NCI-H1105 (cell line): ENCODE data around the gene TNFRSF8.

Source experiments
- DNase-seq: peaks from one replicate; lab custom pipeline; 2025; lab: John Stamatoyannopoulos, UW

TNFRSF8 gene

GRCh38 chr1:12158357-12159092, 95.4 kb downstream of the TNFRSF8 start:
- no peak for DNase-seq

- no peak for DNase-seq
These were observed 96.7 kb downstream of the TNFRSF8 start for GRCh38 chr1:12159816-12160215.

DNA sequence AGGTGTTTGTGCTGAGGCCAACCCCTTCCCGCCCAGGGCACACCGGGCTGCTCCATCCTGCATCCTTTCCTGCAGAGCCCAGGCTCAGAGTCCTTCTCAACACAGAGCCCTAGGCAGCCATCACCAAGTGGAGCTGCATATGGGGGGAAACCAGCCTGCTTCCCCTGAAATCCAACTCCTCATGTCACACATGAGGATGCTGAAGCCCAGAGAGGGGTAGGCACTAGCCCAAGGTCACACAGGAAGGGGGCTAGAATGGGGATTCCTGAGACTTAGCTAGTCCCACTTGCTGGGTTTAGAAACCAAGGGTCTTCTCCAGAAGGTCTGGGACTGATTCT, 98.2 kb downstream of the TNFRSF8 start:
- no peak for DNase-seq

- no peak for DNase-seq
These were observed 98.8 kb downstream of the TNFRSF8 start for GRCh38 chr1:12161662-12162458.

- no peak for DNase-seq
These were observed 99.5 kb downstream of the TNFRSF8 start for GRCh38 chr1:12162459-12163137.

DNA sequence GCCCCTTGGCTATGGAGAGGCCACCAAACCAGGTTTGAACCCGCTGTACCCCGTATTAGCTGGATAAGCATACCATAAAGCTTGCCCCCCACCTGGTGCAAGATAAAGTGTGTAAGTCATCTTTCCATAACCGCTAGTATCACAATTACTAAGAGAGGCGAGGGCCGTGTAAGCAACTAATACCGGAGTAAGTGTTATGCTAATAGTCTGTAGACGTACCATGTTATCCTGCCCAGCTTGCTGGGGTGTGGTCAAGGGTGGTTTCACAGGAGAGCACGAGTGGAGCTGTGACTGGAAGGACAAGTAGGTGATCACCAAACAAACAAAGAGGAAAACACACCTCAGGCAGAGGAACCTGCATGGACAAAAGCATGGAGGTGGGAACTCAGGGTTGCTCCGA, 100.1 kb downstream of the TNFRSF8 start:
- DNase-seq = no peak

DNA sequence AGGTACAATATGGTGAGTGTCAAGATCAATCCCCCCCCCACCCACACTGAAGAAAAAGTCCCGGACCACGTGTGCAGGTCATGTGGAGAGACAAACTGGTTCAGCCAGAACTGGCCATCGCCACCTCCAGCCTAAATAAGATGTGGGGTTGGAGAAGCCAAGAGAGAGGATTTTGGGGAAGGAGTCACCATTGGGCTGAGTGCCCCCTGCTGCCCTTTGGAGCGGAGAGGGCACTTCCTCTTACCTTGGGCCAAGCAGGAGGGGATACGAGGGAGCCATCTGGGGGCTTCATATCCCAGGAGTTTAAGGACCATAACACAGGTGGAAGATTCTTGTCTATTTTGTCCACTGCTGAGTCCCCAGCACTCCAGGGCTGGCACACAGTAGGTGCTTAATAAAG, 101.1 kb downstream of the TNFRSF8 start:
- no peak for DNase-seq

DNA sequence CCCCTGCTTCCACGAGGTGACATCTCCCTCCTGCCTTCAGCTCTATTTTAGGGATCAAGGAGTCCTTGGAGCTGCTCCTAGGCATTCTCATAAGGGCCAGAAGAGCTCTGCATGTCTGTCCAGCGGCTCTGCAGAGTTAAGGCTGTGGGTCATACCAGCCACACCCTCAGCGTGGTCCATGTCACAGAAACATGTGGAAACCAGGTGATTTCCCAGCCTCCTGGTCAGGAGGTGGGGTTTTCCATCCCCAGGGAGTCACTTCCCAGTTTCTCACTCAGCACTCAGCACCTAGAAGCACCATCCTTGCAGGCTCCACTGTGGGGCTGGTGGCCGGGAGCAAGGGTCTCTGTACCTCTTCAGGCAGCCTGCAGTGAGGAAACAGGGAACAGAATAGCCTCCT, 102.2 kb downstream of the TNFRSF8 start:
- DNase-seq = no peak

DNA sequence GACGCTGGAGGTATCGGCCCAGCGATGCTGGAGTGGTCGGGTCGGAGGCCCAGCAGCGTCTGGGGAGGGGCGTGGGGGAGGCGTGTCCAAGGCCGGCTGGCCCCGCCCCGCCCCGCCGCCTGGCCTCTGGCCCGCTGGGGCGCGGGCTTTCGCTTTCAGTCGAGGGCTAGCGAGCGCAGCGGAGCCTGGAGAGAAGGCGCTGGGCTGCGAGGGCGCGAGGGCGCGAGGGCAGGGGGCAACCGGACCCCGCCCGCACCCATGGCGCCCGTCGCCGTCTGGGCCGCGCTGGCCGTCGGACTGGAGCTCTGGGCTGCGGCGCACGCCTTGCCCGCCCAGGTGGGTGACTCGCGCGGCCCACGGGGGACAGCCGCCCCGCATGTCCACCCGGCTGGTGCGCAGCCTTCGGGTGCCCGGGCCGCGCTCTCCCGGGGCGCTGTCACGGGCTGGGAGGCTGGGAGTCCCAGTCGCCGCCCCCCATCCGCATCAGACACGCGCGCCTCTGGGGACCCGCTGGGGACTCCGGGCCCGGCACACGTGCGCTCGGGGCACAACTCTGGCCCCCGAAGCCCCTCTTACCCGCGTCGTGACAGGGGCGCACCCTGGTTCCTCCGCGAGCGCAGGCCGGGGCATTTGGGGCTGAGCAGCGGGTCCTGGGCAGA, 103.9 kb downstream of the TNFRSF8 start, which contains the start of gene TNFRSF1B:
Gene TNFRSF1B (plus strand): TSS at position 158 of the 659 bp plus-strand sequence. CDS start 101 bp downstream, at position 259.
- no peak for DNase-seq

- DNase-seq = no peak
These were observed 104.7 kb downstream of the TNFRSF8 start for GRCh38 chr1:12167493-12168429.

DNA sequence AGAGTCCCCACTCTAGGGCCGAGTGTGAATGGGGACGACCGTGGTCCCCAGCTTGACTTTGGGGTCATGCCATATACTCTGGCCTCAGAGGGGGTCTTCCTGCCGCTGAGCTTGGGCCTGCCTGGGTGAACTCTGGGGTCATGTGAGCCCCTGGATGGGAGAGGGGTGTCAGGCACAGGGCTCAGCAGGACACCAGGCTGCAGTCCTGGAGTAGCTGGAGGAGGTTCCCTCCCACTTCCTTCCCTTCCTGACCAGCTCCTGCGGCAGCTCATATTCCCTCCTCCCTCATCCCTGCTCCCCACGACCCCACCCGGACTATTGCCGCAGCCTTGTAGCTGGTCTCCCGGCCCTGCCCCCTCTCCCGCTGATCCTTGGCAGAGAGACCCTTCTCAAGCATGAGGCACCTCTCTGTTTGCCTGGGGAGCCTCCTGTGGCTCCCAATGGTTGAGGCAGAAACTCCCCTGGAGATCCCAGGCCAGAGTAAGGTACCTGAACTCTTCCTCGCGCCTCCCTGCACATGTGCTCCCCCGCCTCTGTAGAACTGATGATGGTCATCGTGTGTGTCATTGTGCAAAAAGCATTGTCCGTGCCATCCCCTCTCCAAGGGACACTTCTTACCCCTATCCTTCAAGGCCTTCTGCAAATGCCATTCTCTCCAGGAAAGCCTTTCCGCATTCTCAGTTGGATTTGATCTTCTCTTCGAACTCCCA, 105.5 kb downstream of the TNFRSF8 start:
- DNase-seq = no peak

DNA sequence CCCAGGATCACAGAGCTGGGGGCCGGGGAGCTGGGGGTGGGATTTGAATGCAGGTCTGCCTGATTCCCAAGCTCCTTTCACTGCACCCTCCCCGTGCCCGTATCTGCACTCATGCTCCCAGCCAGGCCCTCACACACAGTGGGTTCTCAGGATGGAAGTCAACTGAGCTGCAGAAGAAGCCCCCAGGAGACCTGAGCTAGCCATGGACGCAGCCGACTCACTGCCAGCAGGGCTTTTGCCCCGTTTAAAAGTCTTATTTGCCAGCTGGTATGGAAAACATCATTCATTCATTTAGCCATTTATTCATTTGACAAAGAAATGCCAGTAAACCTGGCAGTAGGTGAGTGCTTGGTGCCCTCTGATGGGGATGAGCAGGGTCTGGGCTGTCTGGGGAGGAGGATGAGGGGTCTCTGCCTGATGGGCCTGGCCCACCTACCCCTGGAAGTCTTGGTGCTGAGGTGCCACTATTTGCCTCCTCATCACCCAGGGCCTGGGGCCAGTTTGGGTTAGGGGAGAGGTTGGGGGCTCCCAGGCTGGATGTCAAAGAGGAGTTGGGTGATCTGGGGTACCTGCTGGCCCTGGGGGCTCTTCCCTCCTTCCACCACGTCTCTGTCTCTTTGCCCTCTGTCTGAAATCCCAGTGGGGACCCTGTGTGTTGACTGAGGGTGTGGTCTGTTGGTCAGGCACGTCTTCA, 106.5 kb downstream of the TNFRSF8 start:
- DNase-seq = no peak

DNA sequence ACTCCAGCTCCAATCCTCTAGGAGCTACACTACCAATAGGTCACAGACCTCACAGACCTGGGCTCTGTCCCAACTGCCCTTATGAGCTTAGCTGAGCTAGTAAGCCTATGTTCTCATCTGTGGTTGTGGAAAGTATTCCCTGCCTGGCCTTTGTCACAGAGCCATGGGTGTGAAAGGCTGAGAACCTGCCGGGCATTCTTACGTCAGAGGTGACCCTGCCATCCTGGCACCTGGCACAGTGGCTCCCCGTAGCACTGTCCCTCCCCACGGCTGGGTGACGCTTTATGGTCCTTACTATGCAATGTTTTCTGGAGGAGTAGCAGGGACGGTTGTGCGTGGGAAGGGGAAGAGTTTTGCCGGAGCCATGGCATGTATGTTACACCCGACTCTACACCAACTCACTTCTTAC, 107.2 kb downstream of the TNFRSF8 start:
- no peak for DNase-seq

GRCh38 chr1:12171206-12172041, 108.3 kb downstream of the TNFRSF8 start:
- DNase-seq = no peak

- DNase-seq = no peak
These were observed 109.1 kb downstream of the TNFRSF8 start for GRCh38 chr1:12172042-12172851.

GRCh38 chr1:12173041-12173509, 110.0 kb downstream of the TNFRSF8 start:
- DNase-seq = no peak

DNA sequence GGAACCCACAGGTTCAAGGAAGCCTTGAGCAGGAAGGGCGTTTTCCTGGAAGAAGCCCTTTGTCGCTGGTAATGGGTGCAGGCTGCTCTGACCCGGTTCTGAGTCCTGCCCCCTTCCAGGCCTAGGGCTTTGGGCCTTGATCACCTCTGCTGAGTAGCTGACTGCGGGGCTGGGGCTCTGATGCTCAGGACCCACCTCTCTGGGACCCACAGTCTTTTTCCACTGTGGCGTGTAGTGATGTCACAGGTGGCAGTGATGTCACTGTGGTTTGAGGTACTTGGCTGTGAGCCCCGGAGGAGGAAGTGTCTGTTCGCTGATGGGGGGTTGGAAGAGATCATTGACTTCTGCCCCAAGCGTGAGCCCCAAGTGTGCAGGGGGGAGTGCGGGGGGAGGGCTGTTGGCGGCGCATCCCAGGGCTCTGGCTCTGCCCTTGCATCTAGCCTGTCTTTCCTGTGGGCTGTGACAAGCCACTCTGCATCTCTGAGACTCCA, 110.6 kb downstream of the TNFRSF8 start:
- DNase-seq = no peak
